Subcutaneous adipose tissue (tissue), 4 donors: ENCODE measurements around the gene UNC79. TPM values are rescaled to one million over a fixed set of nuclear protein-coding genes. Genes with fewer than 3 reads are reported as not detected.

Experiments
- total RNA-seq, 4 donors: library from RNA; depleted of rRNA; stranded (reverse); fragments of >200 nt; gene quantifications; one replicate each; pipeline ENCODE4 v1.1.0, GENCODE V29; 2016
- TF ChIP-seq, protein P1 (sequence below): fragments of 450-650 bp; IDR thresholded peaks from one replicate; pipeline ENCODE4 v1.5.1; 2016; ENCODE audit warnings: low read depth, mild to moderate bottlenecking, control low read depth, antibody characterized with exemption, moderate library complexity

The UNC79 gene
- total RNA-seq, 4 donors from 2014 or later, result 0.16 to 0.75 (median 0.28) TPM

DNA sequence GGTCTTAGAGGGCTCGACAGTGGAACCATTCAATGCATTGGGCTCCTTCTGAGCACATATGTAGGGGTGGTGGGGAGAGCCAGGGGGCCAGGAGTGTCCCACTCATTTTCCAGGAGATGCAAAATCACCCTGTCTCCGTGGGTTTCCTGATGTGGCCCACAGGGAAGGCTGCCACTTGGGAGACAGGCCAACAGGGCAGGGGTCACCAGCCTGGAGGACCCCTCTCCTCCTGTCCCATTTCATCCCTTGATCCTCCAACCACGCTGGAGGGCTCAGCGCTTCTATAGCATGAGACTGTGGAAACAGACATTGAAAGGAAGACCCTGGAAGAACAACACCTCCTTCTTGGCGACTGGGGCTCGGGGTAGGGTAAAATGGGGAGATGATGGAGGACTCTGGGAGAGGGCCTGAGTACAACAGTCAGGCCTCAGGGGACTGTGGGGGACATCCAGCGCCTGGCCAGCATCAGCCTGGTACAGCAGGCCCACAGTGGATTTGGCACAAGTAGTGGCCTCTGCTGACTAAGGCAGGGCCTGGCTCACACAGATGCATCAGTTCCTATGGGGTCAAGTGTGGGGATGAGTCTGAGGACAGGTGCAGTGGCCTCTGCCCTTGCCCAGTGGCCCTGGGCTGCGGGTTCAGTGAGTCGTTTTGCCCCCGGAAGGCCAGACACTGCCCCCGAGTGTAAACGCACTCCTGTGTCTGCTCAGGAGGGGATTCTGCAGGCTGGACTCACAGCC is 289.5 kb downstream of the UNC79 start:
- TF ChIP-seq, protein P1, sequence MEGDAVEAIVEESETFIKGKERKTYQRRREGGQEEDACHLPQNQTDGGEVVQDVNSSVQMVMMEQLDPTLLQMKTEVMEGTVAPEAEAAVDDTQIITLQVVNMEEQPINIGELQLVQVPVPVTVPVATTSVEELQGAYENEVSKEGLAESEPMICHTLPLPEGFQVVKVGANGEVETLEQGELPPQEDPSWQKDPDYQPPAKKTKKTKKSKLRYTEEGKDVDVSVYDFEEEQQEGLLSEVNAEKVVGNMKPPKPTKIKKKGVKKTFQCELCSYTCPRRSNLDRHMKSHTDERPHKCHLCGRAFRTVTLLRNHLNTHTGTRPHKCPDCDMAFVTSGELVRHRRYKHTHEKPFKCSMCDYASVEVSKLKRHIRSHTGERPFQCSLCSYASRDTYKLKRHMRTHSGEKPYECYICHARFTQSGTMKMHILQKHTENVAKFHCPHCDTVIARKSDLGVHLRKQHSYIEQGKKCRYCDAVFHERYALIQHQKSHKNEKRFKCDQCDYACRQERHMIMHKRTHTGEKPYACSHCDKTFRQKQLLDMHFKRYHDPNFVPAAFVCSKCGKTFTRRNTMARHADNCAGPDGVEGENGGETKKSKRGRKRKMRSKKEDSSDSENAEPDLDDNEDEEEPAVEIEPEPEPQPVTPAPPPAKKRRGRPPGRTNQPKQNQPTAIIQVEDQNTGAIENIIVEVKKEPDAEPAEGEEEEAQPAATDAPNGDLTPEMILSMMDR, result no peak

DNA sequence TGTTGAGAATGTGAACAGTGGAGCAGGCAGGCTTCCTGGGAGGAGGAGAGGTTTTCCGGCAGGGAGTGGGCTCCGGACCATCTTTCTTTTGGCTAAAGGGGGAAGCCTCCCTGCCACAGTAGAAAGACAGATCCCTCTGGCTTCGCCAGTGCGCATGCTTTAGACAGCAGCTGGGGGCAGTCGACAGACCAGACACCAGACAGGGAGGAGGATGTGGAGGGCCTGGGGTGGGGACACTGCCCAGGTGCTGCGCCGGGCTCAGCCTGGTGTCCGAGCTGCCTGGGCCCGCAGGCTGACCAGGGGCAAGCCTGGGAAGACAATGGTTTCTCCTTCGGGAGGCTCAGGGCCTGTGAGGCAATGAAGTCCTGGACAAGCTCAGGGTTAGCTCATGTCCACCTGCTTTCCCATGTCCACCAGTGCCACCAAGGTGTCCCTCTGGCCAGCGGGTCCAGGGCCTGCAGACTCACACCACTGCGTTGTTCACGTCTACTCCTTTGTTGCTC is 290.3 kb downstream of the UNC79 start:
- TF ChIP-seq, protein P1, result no peak

DNA sequence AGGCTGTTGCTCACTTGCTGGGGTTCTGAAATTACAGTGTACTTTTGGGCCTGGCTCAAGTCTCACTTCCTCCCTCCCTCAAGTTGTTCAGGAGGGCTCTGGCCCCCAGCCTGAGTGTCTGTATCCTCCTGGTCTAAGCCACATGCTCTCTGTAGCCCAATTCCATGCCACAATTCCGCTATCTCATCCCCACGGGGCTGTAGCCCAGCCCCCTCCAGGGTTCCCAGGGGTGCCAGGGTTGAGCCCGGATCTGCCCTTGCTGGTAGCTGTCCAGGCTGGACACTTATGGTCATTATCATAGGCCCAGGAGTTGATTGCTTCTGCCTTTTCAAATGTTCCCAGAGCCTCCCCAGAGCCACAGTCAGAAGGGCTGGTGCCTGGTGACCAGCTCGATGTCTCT is 292.3 kb downstream of the UNC79 start:
- TF ChIP-seq, protein P1, result no peak

DNA sequence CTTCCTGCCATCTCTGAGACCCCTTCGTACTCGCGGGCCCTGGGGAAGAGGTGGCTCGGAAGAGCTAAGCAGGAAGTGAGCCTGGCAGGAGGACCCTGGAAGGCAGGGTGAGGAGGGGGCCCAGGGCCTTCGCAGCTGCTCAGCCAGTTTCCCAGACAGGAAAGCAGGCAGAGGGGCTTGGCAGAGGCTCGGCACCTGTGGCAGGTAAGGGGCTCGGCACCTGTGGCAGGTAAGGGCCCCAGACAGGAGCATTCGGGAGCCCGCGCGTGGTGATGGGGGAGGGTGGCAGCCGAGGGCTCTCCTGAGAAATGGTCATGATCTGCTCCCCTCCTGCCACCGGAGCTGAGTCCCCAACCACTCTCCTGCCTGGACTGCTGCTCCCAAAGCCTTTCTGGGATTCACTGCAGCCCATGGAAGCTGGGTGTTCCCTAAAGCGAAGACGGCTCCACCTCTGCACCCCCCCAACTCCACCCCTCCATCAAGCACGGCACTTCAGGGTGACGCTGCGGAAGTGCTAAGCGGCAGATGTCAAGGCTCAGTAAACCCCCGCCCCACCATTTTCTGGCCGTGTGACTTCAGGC is 294.4 kb downstream of the UNC79 start:
- TF ChIP-seq, protein P1, result no peak

DNA sequence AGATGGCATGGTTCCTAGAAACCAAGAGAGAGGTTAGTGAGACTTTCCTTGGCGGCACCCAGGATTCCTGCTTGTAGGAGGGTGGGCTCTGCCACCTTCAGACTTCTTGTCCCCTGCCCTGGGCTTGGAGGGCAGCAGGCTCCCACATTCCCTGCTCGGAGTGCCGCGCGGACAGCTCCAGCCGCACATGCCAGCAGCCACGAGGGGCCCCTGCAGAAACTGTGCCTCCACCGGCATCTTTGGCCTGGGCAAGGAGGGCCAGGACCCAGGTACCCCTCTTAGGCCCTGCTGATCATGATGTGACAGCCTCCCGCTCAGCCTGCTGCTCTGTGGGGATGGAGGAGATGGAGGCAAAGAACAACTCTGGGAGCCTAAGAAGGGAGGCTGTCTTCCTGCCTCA is 295.3 kb downstream of the UNC79 start:
- TF ChIP-seq, protein P1, result no peak

DNA sequence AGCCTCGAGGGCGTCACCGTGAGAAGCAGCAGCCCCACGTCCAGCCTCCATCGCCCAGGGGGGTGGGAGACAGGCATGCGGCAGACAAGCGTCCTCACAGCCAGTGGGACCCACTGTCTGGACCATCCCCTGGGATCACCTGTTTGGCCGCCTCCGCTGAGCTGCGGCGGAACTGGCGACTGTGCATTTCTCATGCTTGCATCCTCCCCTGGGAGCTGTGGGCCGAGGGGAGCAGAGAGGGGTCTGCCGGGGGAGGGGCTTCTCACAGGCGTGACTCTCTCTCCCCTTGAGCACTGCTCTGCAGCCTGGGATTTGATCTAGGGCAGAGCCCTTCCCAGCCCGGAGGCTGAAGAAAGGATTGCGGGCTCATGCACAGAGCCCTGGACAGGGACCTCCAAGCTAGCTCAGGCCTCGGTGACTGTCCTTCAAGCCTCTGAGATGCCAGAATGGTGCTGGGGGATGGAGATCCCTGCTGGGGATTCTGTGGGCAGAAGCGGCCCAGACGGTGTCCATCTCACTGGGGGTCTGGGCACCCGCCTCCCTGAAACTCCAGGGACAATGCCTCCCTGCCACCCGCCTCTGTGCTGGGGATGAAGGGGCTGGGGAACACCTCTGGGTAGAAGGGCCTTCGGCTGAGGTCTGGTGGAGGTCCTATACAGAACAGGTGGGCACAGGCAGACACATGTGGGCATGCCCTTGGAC is 296.5 kb downstream of the UNC79 start:
- TF ChIP-seq, protein P1, result no peak
